ENCODE results near the gene THADA. TPM values are rescaled to one million over a fixed set of nuclear protein-coding genes. Genes with fewer than 3 reads are reported as not detected.

Gene THADA
- total and polyA plus RNA-seq, 8 donors = 32.9 to 42.7 (median 37.2) TPM

DNA sequence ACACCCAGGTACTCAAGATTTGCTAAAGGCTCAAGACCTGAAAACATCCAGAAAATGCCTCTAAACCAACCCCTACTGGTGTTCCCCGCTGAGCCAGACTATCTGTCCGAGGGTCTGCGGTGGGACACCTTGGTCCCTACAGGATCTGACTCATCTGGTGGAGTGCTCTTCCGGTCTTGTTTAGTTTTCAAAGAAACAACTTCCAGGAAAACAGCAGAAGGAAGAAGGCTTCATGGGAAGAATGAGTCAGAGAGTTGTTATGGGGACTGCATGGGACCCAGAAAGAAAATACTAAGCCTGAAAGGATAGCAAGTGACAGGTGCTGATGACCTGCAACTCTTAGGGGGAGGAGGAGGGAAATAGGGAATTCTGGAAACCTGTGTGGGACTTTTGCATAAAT is 410.7 kb downstream of the THADA start:
- Histone ChIP-seq H3K27ac (no peak overlapping the region), H3K4me1 (peaks cover 0 to 6% of the 10 kb centered on the region in 2 donors), H3K36me3 (no peaks in the 10 kb centered on the region), H3K27me3 (no peaks in the 10 kb centered on the region), H3K4me3 (no peak overlapping the region), H3K9me3 (no peaks in the 10 kb centered on the region)
- DNase-seq = no peak
- TF ChIP-seq, protein P1, sequence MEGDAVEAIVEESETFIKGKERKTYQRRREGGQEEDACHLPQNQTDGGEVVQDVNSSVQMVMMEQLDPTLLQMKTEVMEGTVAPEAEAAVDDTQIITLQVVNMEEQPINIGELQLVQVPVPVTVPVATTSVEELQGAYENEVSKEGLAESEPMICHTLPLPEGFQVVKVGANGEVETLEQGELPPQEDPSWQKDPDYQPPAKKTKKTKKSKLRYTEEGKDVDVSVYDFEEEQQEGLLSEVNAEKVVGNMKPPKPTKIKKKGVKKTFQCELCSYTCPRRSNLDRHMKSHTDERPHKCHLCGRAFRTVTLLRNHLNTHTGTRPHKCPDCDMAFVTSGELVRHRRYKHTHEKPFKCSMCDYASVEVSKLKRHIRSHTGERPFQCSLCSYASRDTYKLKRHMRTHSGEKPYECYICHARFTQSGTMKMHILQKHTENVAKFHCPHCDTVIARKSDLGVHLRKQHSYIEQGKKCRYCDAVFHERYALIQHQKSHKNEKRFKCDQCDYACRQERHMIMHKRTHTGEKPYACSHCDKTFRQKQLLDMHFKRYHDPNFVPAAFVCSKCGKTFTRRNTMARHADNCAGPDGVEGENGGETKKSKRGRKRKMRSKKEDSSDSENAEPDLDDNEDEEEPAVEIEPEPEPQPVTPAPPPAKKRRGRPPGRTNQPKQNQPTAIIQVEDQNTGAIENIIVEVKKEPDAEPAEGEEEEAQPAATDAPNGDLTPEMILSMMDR (IDR thresholded peaks at IDR 0.05) = no peak
- intact Hi-C loops (cut with DNase I) = no loop called here
- ATAC-seq = no peak

DNA sequence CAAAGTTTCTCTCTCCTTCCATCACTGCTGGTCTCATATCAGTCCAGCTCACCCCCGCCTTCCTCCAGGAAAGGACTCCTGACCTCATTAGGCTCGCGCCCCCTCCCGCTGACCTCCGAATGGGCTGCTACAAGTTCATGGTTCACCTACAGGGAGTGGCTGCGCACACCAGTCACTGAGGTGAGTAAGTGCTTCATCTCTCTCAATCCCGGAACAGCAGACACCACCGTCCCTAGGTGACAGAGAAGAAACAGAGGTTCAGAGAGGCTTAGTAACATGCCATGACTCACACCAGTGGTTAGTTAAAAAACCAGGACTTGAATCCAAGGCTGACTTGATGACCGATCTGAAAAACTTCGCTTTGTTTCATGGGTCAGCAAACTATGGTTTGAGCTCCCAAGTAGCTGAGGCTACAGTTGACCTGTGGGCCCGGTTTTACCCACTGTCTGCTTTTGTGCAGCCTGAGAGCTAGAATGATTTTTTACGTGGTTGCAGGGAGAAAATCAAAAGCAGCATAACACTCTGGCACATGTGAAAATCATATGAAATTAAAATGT is 411.4 kb downstream of the THADA start:
- DNase-seq (no peak), ATAC-seq (peak; percentile 26)
- intact Hi-C loops (cut with DNase I) = no loop called here
- Histone ChIP-seq H3K36me3 (no peaks in the 10 kb centered on the region), H3K9me3 (no peaks in the 10 kb centered on the region), H3K4me3 (no peak overlapping the region), H3K27ac (no peak overlapping the region), H3K27me3 (no peaks in the 10 kb centered on the region), H3K4me1 (peaks cover 5 to 7% of the 10 kb centered on the region in 2 donors)
- TF ChIP-seq, protein P1 (IDR thresholded peaks at IDR 0.05) = no peak

DNA sequence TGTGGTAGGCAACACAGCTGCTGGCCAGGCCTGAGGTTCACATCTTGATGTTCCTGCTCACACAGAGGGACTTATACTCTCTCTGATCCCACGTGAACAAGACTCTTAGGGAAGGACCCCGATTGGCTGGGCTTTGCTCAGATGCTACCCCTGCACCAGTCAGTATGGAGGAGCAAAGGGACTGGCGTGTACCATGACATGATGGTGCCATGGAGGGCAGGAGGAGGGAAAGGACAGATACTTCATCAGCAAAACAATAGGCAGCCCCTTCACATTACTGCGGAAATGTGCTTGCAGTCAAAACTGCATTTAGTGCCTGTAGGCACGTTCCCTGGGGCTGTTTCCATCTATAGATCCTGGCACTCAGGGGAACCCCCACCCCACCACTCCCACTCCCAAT is 412.1 kb downstream of the THADA start:
- ATAC-seq = no peak
- Histone ChIP-seq H3K4me1 (peaks cover 11 to 14% of the 10 kb centered on the region in 2 donors), H3K9me3 (no peaks in the 10 kb centered on the region), H3K4me3 (no peak overlapping the region), H3K36me3 (no peaks in the 10 kb centered on the region), H3K27me3 (no peaks in the 10 kb centered on the region), H3K27ac (no peak overlapping the region)
- intact Hi-C loops (cut with DNase I) = no loop called here
- TF ChIP-seq, protein P1 (IDR thresholded peaks at IDR 0.05) = no peak
- no peak for DNase-seq

DNA sequence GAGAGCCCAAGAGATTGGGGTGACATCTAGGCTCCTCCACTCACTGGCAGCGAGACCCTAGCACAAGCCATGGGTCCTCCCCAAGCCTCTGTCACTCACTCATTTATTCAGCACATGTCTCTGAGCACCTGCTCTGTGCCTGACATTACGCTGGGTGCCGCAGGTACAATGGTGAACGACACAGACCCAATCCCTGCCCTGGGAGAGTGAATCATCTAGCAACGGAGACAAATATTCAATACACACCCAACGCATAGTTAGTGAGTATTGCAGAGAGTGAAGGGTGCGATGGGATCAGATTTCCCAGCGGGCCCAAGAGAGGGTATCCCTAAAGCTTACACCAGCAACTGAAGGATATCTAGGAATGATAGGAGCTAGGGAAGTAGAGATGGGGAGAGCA is 414.9 kb downstream of the THADA start:
- Histone ChIP-seq H3K4me3 (no peak overlapping the region), H3K9me3 (no peaks in the 10 kb centered on the region), H3K4me1 (peaks cover 14 to 31% of the 10 kb centered on the region in 2 donors), H3K27me3 (no peaks in the 10 kb centered on the region), H3K36me3 (no peaks in the 10 kb centered on the region), H3K27ac (no peak overlapping the region)
- ATAC-seq (no peak), DNase-seq (no peak)
- intact Hi-C loops (cut with DNase I) = no loop called here
- TF ChIP-seq, protein P1 (IDR thresholded peaks at IDR 0.05) = no peak

Other genes starting within 250 kb of the THADA start
- gene PLEKHH2, start 41.2 kb upstream of the THADA start, total RNA-seq = 10 to 100 TPM; 23.3 to 29.1 TPM
- 100 to 1,000 TPM; 199 to 363 (median 238) TPM for gene PLEKHH2, start 41.2 kb upstream of the THADA start, polyA plus RNA-seq (ENCODE audit: insufficient read length in 6 of 6)
- gene C1GALT1C1L, start 80.4 kb upstream of the THADA start, total RNA-seq = under 1 TPM; 0.39 to 0.41 TPM
- gene C1GALT1C1L, start 80.4 kb upstream of the THADA start, polyA plus RNA-seq (ENCODE audit: insufficient read length in 6 of 6) = 1 to 10 TPM; 1.6 to 2.4 (median 2.0) TPM
- 10 to 100 TPM; 17.8 TPM for gene DYNC2LI1, start 178.0 kb upstream of the THADA start, total RNA-seq
- gene DYNC2LI1, start 178.0 kb upstream of the THADA start, polyA plus RNA-seq (ENCODE audit: insufficient read length in 6 of 6) = 100 to 1,000 TPM in 2 of 6 donors, 10 to 100 TPM in 4; 83.2 to 105 (median 95.7) TPM
- gene ABCG5, start 242.8 kb upstream of the THADA start, total RNA-seq = not detected
- gene ABCG5, start 242.8 kb upstream of the THADA start, polyA plus RNA-seq (ENCODE audit: insufficient read length in 6 of 6) = under 1 TPM; 0.18 to 0.52 (median 0.43) TPM
- gene ABCG8, start 242.9 kb upstream of the THADA start, total RNA-seq = not detected
- 1 to 10 TPM in 1 of 6 donors, under 1 TPM in 5; 0.48 to 1.3 (median 0.68) TPM for gene ABCG8, start 242.9 kb upstream of the THADA start, polyA plus RNA-seq (ENCODE audit: insufficient read length in 6 of 6)